GM19395 (cell line): ENCODE data around the gene WDR70.
"Not testable (repeated sequence)": the region's sequence is repeated elsewhere in the genome, so short reads cannot be mapped to it uniquely, and the experiment has no call there.

Source experiments
- ATAC-seq: cut with Tn5 transposase; IDR thresholded peaks from one replicate; pipeline ENCODE4 v1.9.1; 2021; ENCODE audit warnings: mild to moderate bottlenecking, moderate library complexity; ENCODE audit not compliant: unreplicated experiment

WDR70 gene

GRCh38 chr5:37740331-37741066 is 361.4 kb downstream of the WDR70 start:
- ATAC-seq, result no peak

- ATAC-seq, result no peak
Measured at GRCh38 chr5:37742111-37742510, 363.0 kb downstream of the WDR70 start.

GRCh38 chr5:37751227-37751626 is 372.1 kb downstream of the WDR70 start:
- no peak for ATAC-seq

- no peak for ATAC-seq
Measured at GRCh38 chr5:37754976-37755375, 375.9 kb downstream of the WDR70 start.

- no peak for ATAC-seq
Measured at GRCh38 chr5:37755581-37755980, 376.5 kb downstream of the WDR70 start.

- ATAC-seq, result no peak
Measured at GRCh38 chr5:37756248-37756647, 377.1 kb downstream of the WDR70 start.

- ATAC-seq, result no peak
Measured at GRCh38 chr5:37757980-37758582, 379.0 kb downstream of the WDR70 start.

- no peak for ATAC-seq
Measured at GRCh38 chr5:37767251-37767650, 388.1 kb downstream of the WDR70 start.

- ATAC-seq, result no peak
Measured at GRCh38 chr5:37767961-37768360, 388.8 kb downstream of the WDR70 start.

GRCh38 chr5:37768371-37768770 is 389.3 kb downstream of the WDR70 start:
- no peak for ATAC-seq

GRCh38 chr5:37769108-37769507 is 390.0 kb downstream of the WDR70 start:
- no peak for ATAC-seq

GRCh38 chr5:37769840-37770239 is 390.7 kb downstream of the WDR70 start:
- ATAC-seq, result no peak

GRCh38 chr5:37770786-37771185 is 391.7 kb downstream of the WDR70 start:
- no peak for ATAC-seq

GRCh38 chr5:37771203-37771611 is 392.1 kb downstream of the WDR70 start:
- no peak for ATAC-seq

- no peak for ATAC-seq
Measured at GRCh38 chr5:37771731-37772130, 392.6 kb downstream of the WDR70 start.

GRCh38 chr5:37772255-37772654 is 393.1 kb downstream of the WDR70 start:
- no peak for ATAC-seq

- no peak for ATAC-seq
Measured at GRCh38 chr5:37773809-37774208, 394.7 kb downstream of the WDR70 start.

GRCh38 chr5:37774912-37775483 is 395.9 kb downstream of the WDR70 start:
- no peak for ATAC-seq

GRCh38 chr5:37776826-37777225 is 397.7 kb downstream of the WDR70 start:
- ATAC-seq, result no peak

- ATAC-seq, result no peak
Measured at GRCh38 chr5:37777432-37778130, 398.5 kb downstream of the WDR70 start.

GRCh38 chr5:37781409-37781808 is 402.3 kb downstream of the WDR70 start:
- ATAC-seq, result not testable (repeated sequence)

- ATAC-seq, result no peak
Measured at GRCh38 chr5:37786416-37786815, 407.3 kb downstream of the WDR70 start.
